Measurements from ENCODE around the gene ZNF844.

DNA sequence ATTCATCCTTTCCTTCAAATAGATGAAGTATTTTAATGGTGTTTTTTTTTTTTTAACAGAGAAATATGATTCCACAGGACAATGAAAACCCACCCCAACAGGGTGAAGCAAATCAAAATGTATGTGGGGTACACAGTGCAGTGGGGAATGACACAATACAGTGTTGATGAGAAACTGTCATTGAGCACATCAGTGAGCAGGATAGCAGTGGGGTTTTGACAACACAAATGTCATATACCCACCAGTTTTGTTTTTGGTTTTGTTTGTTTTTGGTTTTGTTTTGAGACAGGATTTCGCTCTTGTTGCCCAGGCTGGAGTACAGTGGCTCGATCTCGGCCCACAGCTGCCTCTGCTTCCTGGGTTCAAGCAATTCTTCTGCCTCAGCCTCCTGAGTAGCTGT, 29.2 kb downstream of the ZNF844 start:
- TF ChIP-seq POLR2A (IDR thresholded peaks at IDR 0.05; ENCODE audit: low read depth, low read length) = no peak
- TF ChIP-seq POLR2AphosphoS5 (IDR thresholded peaks at IDR 0.05; ENCODE audit: low read depth, low read length) = no peak

All from GM12892 (cell line).